Activated naive CD4-positive, alpha-beta T cell treated with anti-CD3 and anti-CD28 coated beads for 36 hours (primary cell): Measurements from ENCODE around the gene KLRD1. TPM values are rescaled to one million over a fixed set of nuclear protein-coding genes. Genes with fewer than 3 reads are reported as not detected.

Experiments used
- CTCF ChIA-PET: fragments of 350-600 bp; sonication (Branson Sonifier 250); formaldehyde crosslinking; loops from one replicate; lab custom pipeline; 2021; ENCODE audit warnings: antibody characterized with exemption; lab: Charles Lee
- DNase-seq: peaks from one replicate; pipeline ENCODE4 v3.0.0-alpha.2; 2020
- H3K27ac Mint-ChIP-seq: one replicate; pipeline ENCODE4 v1.8.0; 2021; ENCODE audit warnings: mild to moderate bottlenecking, mixed read lengths
- H3K27me3 Mint-ChIP-seq: one replicate; pipeline ENCODE4 v1.8.0; 2021; ENCODE audit warnings: low read depth, mixed read lengths
- H3K36me3 Mint-ChIP-seq: one replicate; pipeline ENCODE4 v1.8.0; 2021; ENCODE audit warnings: low read depth, mixed read lengths
- H3K4me1 Mint-ChIP-seq: one replicate; pipeline ENCODE4 v1.8.0; 2021; ENCODE audit warnings: low read depth, mixed read lengths
- H3K4me3 Mint-ChIP-seq: one replicate; pipeline ENCODE4 v1.8.0; 2021; ENCODE audit warnings: mild to moderate bottlenecking, moderate library complexity, mixed read lengths
- H3K9me3 Mint-ChIP-seq: one replicate; pipeline ENCODE4 v1.8.0; 2021; ENCODE audit warnings: mixed read lengths
- intact Hi-C: fragments of 100-400 bp; cut with micrococcal nuclease; formaldehyde crosslinking; loops from one replicate; pipeline ENCODE4 v1.15.1; 2023
- total RNA-seq, 2 experiments: library from RNA; stranded (reverse); gene quantifications; one replicate each; pipeline ENCODE4 v1.2.3, GENCODE V29; 2021

The KLRD1 gene, protein sequence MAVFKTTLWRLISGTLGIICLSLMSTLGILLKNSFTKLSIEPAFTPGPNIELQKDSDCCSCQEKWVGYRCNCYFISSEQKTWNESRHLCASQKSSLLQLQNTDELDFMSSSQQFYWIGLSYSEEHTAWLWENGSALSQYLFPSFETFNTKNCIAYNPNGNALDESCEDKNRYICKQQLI
- under 1 TPM in 1 of 2 experiments, not detected in 1; 0.81 TPM for total RNA-seq

DNA sequence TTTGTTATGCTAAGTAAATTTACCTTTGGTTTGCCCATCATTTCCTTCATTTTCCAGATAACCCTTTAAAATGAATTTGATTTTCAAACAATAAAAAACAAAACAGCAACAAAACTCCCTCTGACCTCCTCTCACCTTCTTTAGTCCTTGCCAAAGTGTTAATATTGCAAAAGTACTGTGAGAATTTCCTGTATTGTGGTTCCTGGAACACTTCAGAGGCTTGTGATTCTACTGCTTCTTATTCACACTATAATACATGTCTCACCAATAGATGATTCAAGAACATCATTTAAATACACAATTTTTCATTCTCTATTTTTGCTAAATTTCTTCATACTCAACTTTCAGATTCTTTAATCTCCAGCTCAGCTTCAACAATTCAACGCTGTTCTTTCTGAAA is at the start of gene KLRD1:
KLRD1 (plus strand) TSS at position 241 of the 400 bp plus-strand sequence. CDS start 208 bp downstream, outside the sequence.
- intact Hi-C loops, result no loop called here
- peaks cover 33% of the 10 kb centered on the region for H3K4me1 Mint-ChIP-seq
- peaks cover 3% of the 10 kb centered on the region for H3K9me3 Mint-ChIP-seq
- peaks cover 6% of the 10 kb centered on the region for H3K27me3 Mint-ChIP-seq
- CTCF ChIA-PET, result interaction anchor here (1.3 kb wide), 1 partner anchor 50 kb away, joined by 3 read pairs; no protein-coding TSS in a partner anchor
- no peak within 1 kb of the TSS for H3K27ac Mint-ChIP-seq
- no peak for DNase-seq
- no peak within 1 kb of the TSS for H3K4me3 Mint-ChIP-seq
- H3K36me3 Mint-ChIP-seq, result no peaks in the 10 kb centered on the region

DNA sequence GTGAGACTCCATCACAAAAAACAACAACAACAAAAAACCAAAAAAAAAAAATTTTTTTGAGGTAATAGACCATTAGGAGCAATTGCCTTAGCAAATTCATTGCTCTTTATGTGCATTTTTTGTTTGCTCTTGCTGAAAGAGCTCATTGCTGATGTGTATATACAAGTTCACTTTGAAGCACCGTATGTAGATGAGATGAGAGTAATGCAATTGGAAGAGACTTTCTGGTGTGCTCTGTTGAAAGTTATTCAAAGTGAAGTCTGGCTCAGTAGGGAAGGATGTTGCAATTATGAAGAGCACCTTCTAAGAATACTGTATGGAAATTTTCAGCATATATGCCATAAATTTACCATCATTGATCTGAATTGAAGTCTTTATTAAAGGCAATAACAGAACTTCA is 46.7 kb upstream of the KLRD1 start:
- Mint-ChIP-seq H3K9me3 (peaks cover 3% of the 10 kb centered on the region), H3K36me3 (no peaks in the 10 kb centered on the region), H3K4me3 (no peak overlapping the region), H3K27me3 (peaks cover 5% of the 10 kb centered on the region), H3K4me1 (no peaks in the 10 kb centered on the region), H3K27ac (no peak overlapping the region)
- intact Hi-C loops, result no loop called here
- no peak for DNase-seq
- CTCF ChIA-PET, result no interaction called here

DNA sequence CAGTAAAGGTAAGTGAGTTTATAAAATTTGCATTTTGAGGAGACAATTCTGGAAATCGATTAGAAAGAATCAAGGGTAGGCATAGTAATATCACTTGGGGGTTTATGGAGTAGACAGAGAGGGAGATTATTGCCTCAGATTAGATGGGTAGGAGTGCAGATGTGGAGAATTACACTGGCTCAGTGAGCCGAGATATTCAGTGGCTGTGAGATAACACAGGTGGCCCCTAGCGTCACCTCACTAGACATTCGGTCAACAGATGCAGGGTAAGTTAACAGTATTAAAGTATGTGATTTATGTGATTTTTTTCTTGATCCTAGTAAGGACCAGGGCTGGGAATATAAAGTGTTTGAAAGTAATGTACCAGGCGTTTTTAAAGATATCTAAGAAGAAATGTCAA is 39.6 kb upstream of the KLRD1 start:
- H3K27ac Mint-ChIP-seq, result no peak overlapping the region
- no peaks in the 10 kb centered on the region for H3K27me3 Mint-ChIP-seq
- H3K4me1 Mint-ChIP-seq, result no peaks in the 10 kb centered on the region
- CTCF ChIA-PET, result no interaction called here
- H3K4me3 Mint-ChIP-seq, result no peak overlapping the region
- H3K9me3 Mint-ChIP-seq, result no peaks in the 10 kb centered on the region
- DNase-seq, result no peak
- H3K36me3 Mint-ChIP-seq, result no peaks in the 10 kb centered on the region
- intact Hi-C loops, result no loop called here

DNA sequence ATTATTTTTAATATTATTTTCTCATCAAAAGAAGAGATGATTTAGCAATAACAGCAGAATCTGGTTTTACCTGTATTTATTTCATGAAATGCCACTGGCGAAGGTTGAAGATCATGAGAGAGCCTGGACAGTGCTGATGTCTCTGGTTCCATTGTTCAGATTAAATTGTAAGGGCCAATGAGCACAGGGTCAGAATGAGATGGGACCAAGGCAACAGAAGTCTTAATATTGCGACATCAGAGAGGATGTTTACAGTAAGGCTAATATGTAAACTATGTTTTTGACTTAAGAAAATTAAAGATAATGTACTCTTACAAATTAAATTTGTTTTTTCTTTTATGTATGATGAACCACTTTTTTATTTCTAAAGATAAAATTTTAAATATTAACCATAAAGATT is 35.2 kb upstream of the KLRD1 start:
- Mint-ChIP-seq H3K9me3 (peaks cover 2% of the 10 kb centered on the region), H3K36me3 (no peaks in the 10 kb centered on the region), H3K27ac (no peak overlapping the region), H3K4me3 (no peak overlapping the region), H3K27me3 (peaks cover 5% of the 10 kb centered on the region), H3K4me1 (peaks cover 2% of the 10 kb centered on the region)
- DNase-seq, result no peak
- CTCF ChIA-PET, result no interaction called here
- intact Hi-C loops, result no loop called here

DNA sequence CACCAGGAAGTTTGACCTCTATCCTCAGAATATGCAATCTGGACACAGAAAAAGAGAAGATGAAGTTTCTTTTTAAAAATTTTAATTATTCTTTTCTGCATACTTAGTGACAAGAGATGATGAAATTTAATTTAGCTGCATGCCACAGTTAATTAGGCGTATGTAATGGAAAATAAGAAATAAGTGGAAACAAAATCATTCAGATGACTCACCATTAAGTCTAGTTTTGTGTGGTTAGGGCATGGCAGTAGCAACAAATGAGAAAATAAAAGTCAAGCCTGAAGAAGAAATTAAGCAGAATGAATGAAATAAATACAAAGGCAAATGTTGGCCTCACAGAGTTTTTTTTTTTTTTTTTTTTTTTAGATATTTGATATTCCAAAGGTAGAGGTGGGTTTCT is 30.9 kb upstream of the KLRD1 start:
- no peak for DNase-seq
- H3K36me3 Mint-ChIP-seq, result no peaks in the 10 kb centered on the region
- no peak overlapping the region for H3K4me3 Mint-ChIP-seq
- CTCF ChIA-PET, result no interaction called here
- intact Hi-C loops, result no loop called here
- H3K9me3 Mint-ChIP-seq, result peaks cover 2% of the 10 kb centered on the region
- H3K4me1 Mint-ChIP-seq, result peaks cover 2% of the 10 kb centered on the region
- peaks cover 5% of the 10 kb centered on the region for H3K27me3 Mint-ChIP-seq
- no peak overlapping the region for H3K27ac Mint-ChIP-seq

DNA sequence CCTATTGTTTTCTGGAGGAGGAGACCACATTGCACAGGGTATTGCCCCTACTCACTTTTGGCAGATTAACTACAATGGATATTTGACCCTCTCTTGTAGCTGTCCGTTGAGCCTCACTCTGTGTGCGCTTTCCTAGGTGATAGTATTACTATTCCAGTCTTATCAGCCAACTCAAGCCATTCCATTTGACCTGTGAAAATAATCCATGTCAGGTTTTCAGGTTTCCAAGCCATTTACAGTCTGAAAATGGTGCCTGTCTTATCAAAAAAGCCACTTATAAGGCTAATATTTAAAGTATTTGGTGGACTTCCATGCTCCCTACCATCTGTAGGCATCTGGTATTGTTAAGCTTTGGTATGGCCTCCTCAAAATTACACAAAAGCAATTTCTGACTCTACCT is 29.6 kb upstream of the KLRD1 start:
- peaks cover 2% of the 10 kb centered on the region for H3K9me3 Mint-ChIP-seq
- H3K4me1 Mint-ChIP-seq, result peaks cover 2% of the 10 kb centered on the region
- no peak overlapping the region for H3K27ac Mint-ChIP-seq
- no peak overlapping the region for H3K4me3 Mint-ChIP-seq
- DNase-seq, result no peak
- H3K36me3 Mint-ChIP-seq, result no peaks in the 10 kb centered on the region
- intact Hi-C loops, result no loop called here
- H3K27me3 Mint-ChIP-seq, result peaks cover 7% of the 10 kb centered on the region
- CTCF ChIA-PET, result no interaction called here

DNA sequence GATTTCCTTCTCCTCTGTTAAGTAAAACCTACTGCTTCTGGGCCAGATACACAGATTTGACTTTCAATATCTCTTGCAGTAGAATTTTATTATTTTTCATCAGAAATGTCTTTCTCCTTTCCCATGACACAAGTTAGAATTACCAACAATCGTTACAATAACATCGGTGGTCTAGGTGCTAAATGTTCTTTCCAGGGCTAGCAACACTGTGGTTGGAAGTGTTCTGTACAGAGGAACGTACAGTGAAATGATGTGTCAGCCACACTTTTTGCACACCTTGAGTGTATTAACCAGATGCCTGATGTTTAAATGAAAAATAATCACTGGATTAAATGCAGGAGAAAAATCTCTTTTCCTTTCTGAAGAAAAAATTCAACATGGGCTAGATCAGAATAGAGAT is 27.7 kb upstream of the KLRD1 start:
- Mint-ChIP-seq H3K36me3 (no peaks in the 10 kb centered on the region), H3K27ac (no peak overlapping the region), H3K27me3 (peaks cover 7% of the 10 kb centered on the region), H3K4me3 (no peak overlapping the region), H3K9me3 (peaks cover 2% of the 10 kb centered on the region), H3K4me1 (peaks cover 2% of the 10 kb centered on the region)
- DNase-seq, result no peak
- CTCF ChIA-PET, result no interaction called here
- intact Hi-C loops, result no loop called here

DNA sequence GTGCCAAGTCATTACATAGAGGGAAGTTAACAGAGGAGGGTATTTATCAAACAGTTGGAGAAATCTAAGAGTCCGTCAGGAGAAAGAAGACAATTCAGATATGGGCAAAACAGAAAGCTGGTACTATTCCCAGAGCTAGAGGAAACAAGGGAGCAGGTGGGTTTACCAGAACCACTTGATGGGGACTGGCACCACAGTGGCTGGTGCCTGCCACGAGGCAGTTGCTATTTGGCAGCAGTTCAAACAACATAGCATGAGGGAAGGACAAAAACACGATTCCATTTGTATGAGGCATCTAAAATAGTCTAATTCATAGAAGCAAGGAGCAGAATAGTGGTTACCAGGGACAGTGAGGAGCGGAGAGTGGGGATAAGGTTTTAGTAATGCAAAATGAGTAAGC is 24.6 kb upstream of the KLRD1 start:
- Mint-ChIP-seq H3K4me3 (no peak overlapping the region), H3K27me3 (peaks cover 2% of the 10 kb centered on the region), H3K9me3 (no peaks in the 10 kb centered on the region), H3K36me3 (no peaks in the 10 kb centered on the region), H3K27ac (no peak overlapping the region), H3K4me1 (peaks cover 5% of the 10 kb centered on the region)
- DNase-seq, result no peak
- CTCF ChIA-PET, result no interaction called here
- intact Hi-C loops, result no loop called here

DNA sequence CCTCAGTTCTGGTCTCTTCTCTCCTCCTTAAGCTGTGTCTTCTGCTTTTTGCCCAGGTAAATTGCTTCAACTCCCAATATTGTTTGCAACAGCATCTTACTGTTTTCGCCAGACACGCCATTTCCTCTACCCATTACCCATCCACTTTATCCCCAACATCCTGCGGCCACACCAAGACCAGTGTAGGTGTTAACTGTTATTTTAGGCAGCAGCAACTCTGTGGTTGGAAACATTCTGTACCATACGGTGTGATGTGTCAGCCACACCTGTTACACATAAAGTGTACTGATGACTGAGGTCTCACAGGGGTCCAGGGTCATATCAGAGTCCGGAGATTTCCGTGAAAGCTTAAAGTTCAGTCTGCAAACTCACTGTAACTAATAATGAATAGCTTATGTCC is 21.8 kb upstream of the KLRD1 start:
- peak; percentile 27 for DNase-seq
- CTCF ChIA-PET, result no interaction called here
- intact Hi-C loops, result no loop called here
- Mint-ChIP-seq H3K9me3 (no peaks in the 10 kb centered on the region), H3K4me3 (no peak overlapping the region), H3K4me1 (peaks cover 5% of the 10 kb centered on the region), H3K27me3 (peaks cover 2% of the 10 kb centered on the region), H3K36me3 (no peaks in the 10 kb centered on the region), H3K27ac (no peak overlapping the region)

DNA sequence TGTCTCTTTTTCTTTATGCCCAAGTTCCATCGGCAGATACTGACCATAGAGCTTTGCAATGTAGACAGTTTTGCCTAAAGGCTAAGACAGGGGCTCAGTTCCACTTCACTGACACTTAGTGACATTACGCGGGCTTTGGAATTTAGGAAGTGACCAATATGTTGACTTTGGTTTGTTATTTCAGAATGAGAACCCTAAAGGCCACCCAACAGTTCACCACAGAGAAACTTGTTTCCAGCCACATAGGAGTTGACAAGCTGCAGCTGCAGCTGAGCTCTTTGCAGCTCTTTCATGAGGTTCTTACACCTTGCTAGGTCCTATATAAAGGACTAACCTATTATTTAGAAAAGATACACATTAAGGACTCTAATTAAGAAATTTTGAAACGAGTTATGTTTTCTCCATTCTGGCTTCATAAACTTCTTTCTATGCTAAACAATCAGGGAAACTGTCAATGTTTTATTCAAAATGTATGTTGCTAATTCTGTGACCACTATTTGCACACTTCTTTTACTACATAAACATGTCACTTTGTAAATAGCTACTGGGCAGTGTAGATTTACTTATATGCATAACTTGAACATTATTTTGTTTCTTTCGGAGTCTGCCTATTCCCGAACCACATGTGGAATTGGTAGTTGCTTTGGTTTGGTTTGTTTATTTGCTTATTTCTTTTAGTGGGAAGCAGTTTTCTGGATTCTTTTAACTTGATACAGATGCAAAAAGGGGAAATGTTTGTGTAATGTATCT is 18.5 kb upstream of the KLRD1 start:
- Mint-ChIP-seq H3K27ac (no peak overlapping the region), H3K4me1 (peaks cover 18% of the 10 kb centered on the region), H3K27me3 (peaks cover 3% of the 10 kb centered on the region), H3K36me3 (no peaks in the 10 kb centered on the region), H3K9me3 (no peaks in the 10 kb centered on the region), H3K4me3 (no peak overlapping the region)
- CTCF ChIA-PET, result interaction anchor here (1.4 kb wide), 1 partner anchor 53 kb away, joined by 4 read pairs; no protein-coding TSS in a partner anchor
- intact Hi-C loops, result no loop called here
- no peak for DNase-seq

DNA sequence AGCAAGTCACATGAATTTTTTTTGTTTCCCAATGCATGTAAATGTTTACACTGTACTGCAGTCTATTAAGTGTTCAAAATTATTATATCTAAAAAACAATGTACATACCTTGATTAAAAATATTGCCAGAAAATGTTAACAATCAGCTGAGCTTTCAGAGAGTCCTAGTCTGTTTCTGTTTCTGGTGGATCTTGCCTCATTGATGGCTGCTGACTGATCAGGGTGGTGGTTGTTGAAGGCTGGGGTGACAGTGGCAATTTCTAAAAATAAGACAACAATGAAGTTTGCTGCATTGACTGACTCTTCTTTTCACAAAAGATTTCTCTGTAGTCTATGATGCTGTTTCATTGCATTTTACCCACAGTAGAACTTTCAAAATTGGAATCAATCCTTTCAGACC is 16.6 kb upstream of the KLRD1 start:
- CTCF ChIA-PET, result no interaction called here
- Mint-ChIP-seq H3K27ac (no peak overlapping the region), H3K4me1 (peaks cover 14% of the 10 kb centered on the region), H3K27me3 (peaks cover 3% of the 10 kb centered on the region), H3K9me3 (no peaks in the 10 kb centered on the region), H3K36me3 (no peaks in the 10 kb centered on the region), H3K4me3 (no peak overlapping the region)
- DNase-seq, result no peak
- intact Hi-C loops, result loop anchor here (5.0 kb wide), 1 partner anchor 139 kb away; no protein-coding TSS in a partner anchor

DNA sequence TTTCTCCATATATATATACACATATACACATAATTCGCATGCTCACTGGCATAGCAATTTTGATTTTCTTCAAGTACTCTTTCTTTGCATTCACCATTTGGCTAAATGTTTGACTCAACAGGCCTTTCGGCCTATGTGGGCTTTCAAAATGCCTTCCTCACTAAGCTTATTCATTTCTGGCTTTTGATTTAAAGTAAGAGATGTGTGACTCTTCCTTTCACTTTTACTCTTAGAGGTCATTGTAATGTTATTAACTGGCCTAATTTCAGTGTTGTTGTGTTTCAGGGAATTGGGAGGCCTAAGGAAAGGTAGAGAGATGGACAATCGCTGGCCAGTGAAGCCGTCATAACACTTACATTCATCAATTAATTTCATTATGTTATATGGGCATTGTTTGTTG is 14.5 kb upstream of the KLRD1 start:
- peak; percentile 30 for DNase-seq
- intact Hi-C loops, result loop anchor here (1.0 to 5.0 kb wide), 6 partner anchors 11 to 552 kb away; partner anchors contain the start of genes GABARAPL1 and STYK1
- H3K27me3 Mint-ChIP-seq, result peaks cover 5% of the 10 kb centered on the region
- H3K36me3 Mint-ChIP-seq, result no peaks in the 10 kb centered on the region
- CTCF ChIA-PET, result interaction anchor here (0.6 to 1.2 kb wide), 3 partner anchors 10 to 25 kb away, joined by 3 to 4 read pairs (median 4); no protein-coding TSS in a partner anchor
- H3K27ac Mint-ChIP-seq, result no peak overlapping the region
- no peaks in the 10 kb centered on the region for H3K9me3 Mint-ChIP-seq
- H3K4me1 Mint-ChIP-seq, result peaks cover 16% of the 10 kb centered on the region
- H3K4me3 Mint-ChIP-seq, result no peak overlapping the region
